ENCODE results near the gene ATF6. TPM values are rescaled to one million over a fixed set of nuclear protein-coding genes. Genes with fewer than 3 reads are reported as not detected.

Gene ATF6
- total and polyA plus RNA-seq, 2 of the 8 experiments (the other 6 are each of a cell fraction or from before 2014, with no cell fraction given), result 4.6 to 10.0 TPM

GRCh38 chr1:161739865-161740566 is 26.1 kb upstream of the ATF6 start (continued):
- TF ChIP-seq HDAC2 (IDR thresholded peaks at IDR 0.05; ENCODE audit: borderline replicate concordance in 1 of 2, low read depth in 2 of 2, low read length in 2 of 2), result no peak
- no peak for TF ChIP-seq POLR2AphosphoS5 (IDR thresholded peaks at IDR 0.05; ENCODE audit: low read depth, low read length)
- TF ChIP-seq E2F6 (IDR thresholded peaks at IDR 0.05), result no peak
- TF ChIP-seq CBX5 (IDR thresholded peaks at IDR 0.05; ENCODE audit: low read depth, low read length), result no peak

Data from H1 (cell line).